ENCODE data around the gene HOXB6.

Gene HOXB6

GRCh38 chr17:48568499-48569239 is 36.1 kb downstream of the HOXB6 start:
- CTCF ChIA-PET = interaction anchor here (0.9 to 1.2 kb wide), 2 partner anchors 111 to 217 kb away, joined by 3 read pairs; no protein-coding TSS in a partner anchor
- TF ChIP-seq, protein P1, sequence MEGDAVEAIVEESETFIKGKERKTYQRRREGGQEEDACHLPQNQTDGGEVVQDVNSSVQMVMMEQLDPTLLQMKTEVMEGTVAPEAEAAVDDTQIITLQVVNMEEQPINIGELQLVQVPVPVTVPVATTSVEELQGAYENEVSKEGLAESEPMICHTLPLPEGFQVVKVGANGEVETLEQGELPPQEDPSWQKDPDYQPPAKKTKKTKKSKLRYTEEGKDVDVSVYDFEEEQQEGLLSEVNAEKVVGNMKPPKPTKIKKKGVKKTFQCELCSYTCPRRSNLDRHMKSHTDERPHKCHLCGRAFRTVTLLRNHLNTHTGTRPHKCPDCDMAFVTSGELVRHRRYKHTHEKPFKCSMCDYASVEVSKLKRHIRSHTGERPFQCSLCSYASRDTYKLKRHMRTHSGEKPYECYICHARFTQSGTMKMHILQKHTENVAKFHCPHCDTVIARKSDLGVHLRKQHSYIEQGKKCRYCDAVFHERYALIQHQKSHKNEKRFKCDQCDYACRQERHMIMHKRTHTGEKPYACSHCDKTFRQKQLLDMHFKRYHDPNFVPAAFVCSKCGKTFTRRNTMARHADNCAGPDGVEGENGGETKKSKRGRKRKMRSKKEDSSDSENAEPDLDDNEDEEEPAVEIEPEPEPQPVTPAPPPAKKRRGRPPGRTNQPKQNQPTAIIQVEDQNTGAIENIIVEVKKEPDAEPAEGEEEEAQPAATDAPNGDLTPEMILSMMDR (IDR thresholded peaks at IDR 0.05; ENCODE audit: control extremely low read depth, extremely low read depth, low read depth, missing control alignments) = no peak
- DNase-seq (ENCODE audit: extremely low spot score) = no peak
- POLR2A ChIA-PET = no interaction called here

DNA sequence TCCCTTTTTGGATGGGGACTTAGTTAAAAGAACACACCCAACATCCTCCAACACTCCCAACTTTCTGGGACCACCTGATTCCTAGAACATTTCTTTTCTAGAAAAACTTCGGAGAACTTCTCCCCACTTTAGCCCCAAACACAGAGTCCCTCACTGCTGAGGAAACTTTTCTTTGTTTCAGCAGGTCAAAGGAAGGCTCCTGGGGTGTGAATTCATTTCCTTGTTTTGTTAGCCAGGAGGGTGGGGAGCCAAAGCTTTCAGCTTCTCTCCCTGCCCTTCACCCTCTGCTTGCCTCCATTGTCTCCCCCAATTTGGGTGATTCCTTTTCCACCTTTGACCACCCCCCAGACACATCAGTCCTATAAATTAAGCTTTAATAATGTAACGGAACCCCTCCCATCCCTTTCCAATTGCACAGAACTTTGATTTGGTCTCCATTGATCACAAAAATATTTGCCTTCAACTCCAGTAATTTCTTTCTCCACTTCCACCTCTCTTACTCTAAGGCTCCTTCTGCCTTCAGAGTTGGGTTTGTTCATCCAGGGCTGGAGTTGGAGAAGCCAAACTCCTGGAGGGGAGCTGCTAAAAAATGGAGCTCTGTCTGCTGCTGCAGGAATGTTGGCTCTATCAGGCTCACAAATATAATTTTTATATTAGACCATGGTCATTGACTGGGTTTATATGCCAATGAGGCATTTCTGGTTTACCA is 37.0 kb downstream of the HOXB6 start:
- CTCF ChIA-PET = interaction anchor here (1.2 to 1.5 kb wide), 3 partner anchors 10 to 110 kb away, joined by 3 to 5 read pairs (median 4); partner anchors contain the start of gene HOXB4
- POLR2A ChIA-PET = no interaction called here
- TF ChIP-seq, protein P1 (IDR thresholded peaks at IDR 0.05; ENCODE audit: control extremely low read depth, extremely low read depth, low read depth, missing control alignments) = no peak
- DNase-seq (ENCODE audit: extremely low spot score) = no peak

- ChIA-PET POLR2A (no interaction called here), CTCF (interaction anchor here (1.2 to 1.5 kb wide), 3 partner anchors 11 to 110 kb away, joined by 3 to 5 read pairs (median 4); partner anchors contain the start of gene HOXB4)
- TF ChIP-seq, protein P1 (IDR thresholded peaks at IDR 0.05; ENCODE audit: control extremely low read depth, extremely low read depth, low read depth, missing control alignments) = no peak
- no peak for DNase-seq (ENCODE audit: extremely low spot score)
Observed at GRCh38 chr17:48567209-48567608, 37.6 kb downstream of the HOXB6 start.

- ChIA-PET CTCF (interaction anchor here (0.9 to 1.5 kb wide), 3 partner anchors 9 to 66 kb away, joined by 3 to 5 read pairs (median 4); partner anchors contain the start of gene HOXB4), POLR2A (no interaction called here)
- DNase-seq (ENCODE audit: extremely low spot score) = no peak
- TF ChIP-seq, protein P1 (IDR thresholded peaks at IDR 0.05; ENCODE audit: control extremely low read depth, extremely low read depth, low read depth, missing control alignments) = no peak
Observed at GRCh38 chr17:48566717-48567116, 38.1 kb downstream of the HOXB6 start.

GRCh38 chr17:48565925-48566710 is 38.7 kb downstream of the HOXB6 start:
- DNase-seq (ENCODE audit: extremely low spot score) = no peak
- POLR2A ChIA-PET = no interaction called here
- CTCF ChIA-PET = interaction anchor here (0.9 kb wide), 1 partner anchor 9 kb away, joined by 3 read pairs; no protein-coding TSS in a partner anchor
- TF ChIP-seq, protein P1 (IDR thresholded peaks at IDR 0.05; ENCODE audit: control extremely low read depth, extremely low read depth, low read depth, missing control alignments) = no peak

GRCh38 chr17:48565022-48565554 is 39.7 kb downstream of the HOXB6 start:
- ChIA-PET CTCF (no interaction called here), POLR2A (no interaction called here)
- TF ChIP-seq, protein P1 (IDR thresholded peaks at IDR 0.05; ENCODE audit: control extremely low read depth, extremely low read depth, low read depth, missing control alignments) = no peak
- DNase-seq (ENCODE audit: extremely low spot score) = no peak

Measured in GM10248 (cell line).